ENCODE data around the gene TNPO1.

- peak in 5 of 7 experiments; percentile 84 to 95 (median 87) for TF ChIP-seq CTCF (IDR thresholded peaks at IDR 0.05)
- TF ChIP-seq EP300 (IDR thresholded peaks at IDR 0.05): no peak
- peak; percentile 71 to 88 (median 81) for TF ChIP-seq POLR2AphosphoS5 (IDR thresholded peaks at IDR 0.05)
- peak in 1 of 4 donors; percentile 46 for TF ChIP-seq POLR2A (IDR thresholded peaks at IDR 0.05)
These were observed 139.4 kb downstream of the TNPO1 start, which contains the start of gene FCHO2 for GRCh38 chr5:72955768-72956323.
